HL-60 (cell line): ENCODE measurements around the gene VAMP4.

Source experiments
- DNase-seq, 2 experiments: peaks; one replicate each; pipeline ENCODE4 v3.0.0-alpha.2; 2010 to 2020; ENCODE audit warnings: low read depth in 1 of 2, low spot score in 1 of 2
- H3K27ac ChIP-seq: fragments of 250-450 bp; sonication (Bioruptor Pico); replicated peaks from 2 replicates; pipeline ENCODE4 v1.5.1; 2020; ENCODE audit warnings: mild to moderate bottlenecking, moderate library complexity
- H3K27me3 ChIP-seq: fragments of 250-450 bp; sonication (Bioruptor Pico); 2 replicates; pipeline ENCODE4 v1.5.1; 2021; ENCODE audit warnings: mild to moderate bottlenecking, moderate library complexity; ENCODE audit not compliant: insufficient read depth, poor library complexity, severe bottlenecking
- H3K4me3 ChIP-seq: replicated peaks from 2 replicates; pipeline ENCODE4 v1.5.1; 2011; ENCODE audit warnings: mild to moderate bottlenecking, control low read depth, low read length; ENCODE audit not compliant: insufficient read depth
- GABPA ChIP-seq: IDR thresholded peaks from 2 replicates; pipeline ENCODE4 v1.6.1; 2012; ENCODE audit warnings: low read depth
- POLR2AphosphoS5 ChIP-seq: IDR thresholded peaks from 2 replicates; pipeline ENCODE4 v1.6.1; 2012; ENCODE audit warnings: low read depth
- SPI1 ChIP-seq: IDR thresholded peaks from 2 replicates; pipeline ENCODE4 v1.6.1; 2012; ENCODE audit warnings: low read depth, mild to moderate bottlenecking, borderline replicate concordance
- long read RNA-seq: library from polyadenylated mRNA; unstranded; transcript quantifications from one replicate; pipeline ENCODE4 v2.0.0, GENCODE V29; 2020
- TF ChIP-seq, protein P1 (sequence below): IDR thresholded peaks from 2 replicates; pipeline ENCODE4 v1.6.1; 2012; ENCODE audit warnings: low read depth; ENCODE audit not compliant: insufficient replicate concordance
- TF ChIP-seq, protein P2 (sequence below): IDR thresholded peaks from one replicate; pipeline ENCODE4 v1.5.1; 2011; ENCODE audit warnings: low read length, control low read depth, inconsistent platforms; ENCODE audit not compliant: insufficient read depth

Gene VAMP4, protein sequence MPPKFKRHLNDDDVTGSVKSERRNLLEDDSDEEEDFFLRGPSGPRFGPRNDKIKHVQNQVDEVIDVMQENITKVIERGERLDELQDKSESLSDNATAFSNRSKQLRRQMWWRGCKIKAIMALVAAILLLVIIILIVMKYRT
- long read RNA-seq, full-length matches to known transcripts: 37 of 63 reads
- long read RNA-seq, partial matches to known transcripts: 5 of 63 reads
- long read RNA-seq, other reads (novel, unspliced or antisense): 21 of 63 reads

DNA sequence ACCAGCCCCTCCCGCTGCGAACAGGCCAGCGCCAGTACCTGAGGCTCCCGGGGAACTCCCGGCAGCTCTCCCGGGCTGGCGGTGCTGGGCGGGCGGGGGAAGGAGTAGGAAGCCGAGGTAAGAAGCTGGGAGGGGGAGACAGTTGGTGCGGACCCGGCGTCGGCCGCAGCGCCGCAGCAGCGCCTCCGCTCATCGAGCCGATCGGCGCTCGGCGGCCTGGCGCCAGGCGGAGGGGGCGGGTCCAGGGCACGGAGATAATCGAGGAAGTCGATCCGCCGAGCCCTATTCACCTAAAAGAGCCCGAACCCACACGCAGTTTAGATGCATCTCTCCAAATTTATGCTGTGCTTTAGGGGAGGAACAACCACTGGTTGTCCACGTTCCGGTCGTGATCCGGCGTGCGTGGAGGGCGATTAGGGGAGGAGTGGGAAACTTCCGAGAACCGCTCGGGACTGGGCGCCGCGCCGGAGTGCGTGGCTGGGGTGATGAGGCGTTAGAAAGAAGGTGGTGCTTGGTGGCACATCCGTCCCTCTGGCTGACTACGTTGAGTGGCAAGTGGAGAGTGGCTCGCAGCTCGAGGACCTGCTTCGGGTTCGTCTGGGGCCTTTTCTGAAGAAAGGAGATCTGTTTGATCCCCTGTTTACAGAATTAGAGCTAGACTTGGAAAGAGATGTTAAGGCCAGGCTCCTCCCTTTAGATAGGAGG lies at the start of gene VAMP4:
VAMP4 (minus strand) TSS at position 194 of the 705 bp plus-strand sequence. CDS start 3,651 bp downstream, outside the sequence.
- Histone ChIP-seq H3K27ac (peak within 1 kb of the TSS; percentile 89), H3K27me3 (no peaks in the 10 kb centered on the region), H3K4me3 (peak within 1 kb of the TSS; percentile 97)
- TF ChIP-seq SPI1 (0 out of 2 replicates have a peak, but pooled peaks have one; percentile 13), POLR2AphosphoS5 (peak; percentile 80), GABPA (no peak)
- TF ChIP-seq, protein P1, sequence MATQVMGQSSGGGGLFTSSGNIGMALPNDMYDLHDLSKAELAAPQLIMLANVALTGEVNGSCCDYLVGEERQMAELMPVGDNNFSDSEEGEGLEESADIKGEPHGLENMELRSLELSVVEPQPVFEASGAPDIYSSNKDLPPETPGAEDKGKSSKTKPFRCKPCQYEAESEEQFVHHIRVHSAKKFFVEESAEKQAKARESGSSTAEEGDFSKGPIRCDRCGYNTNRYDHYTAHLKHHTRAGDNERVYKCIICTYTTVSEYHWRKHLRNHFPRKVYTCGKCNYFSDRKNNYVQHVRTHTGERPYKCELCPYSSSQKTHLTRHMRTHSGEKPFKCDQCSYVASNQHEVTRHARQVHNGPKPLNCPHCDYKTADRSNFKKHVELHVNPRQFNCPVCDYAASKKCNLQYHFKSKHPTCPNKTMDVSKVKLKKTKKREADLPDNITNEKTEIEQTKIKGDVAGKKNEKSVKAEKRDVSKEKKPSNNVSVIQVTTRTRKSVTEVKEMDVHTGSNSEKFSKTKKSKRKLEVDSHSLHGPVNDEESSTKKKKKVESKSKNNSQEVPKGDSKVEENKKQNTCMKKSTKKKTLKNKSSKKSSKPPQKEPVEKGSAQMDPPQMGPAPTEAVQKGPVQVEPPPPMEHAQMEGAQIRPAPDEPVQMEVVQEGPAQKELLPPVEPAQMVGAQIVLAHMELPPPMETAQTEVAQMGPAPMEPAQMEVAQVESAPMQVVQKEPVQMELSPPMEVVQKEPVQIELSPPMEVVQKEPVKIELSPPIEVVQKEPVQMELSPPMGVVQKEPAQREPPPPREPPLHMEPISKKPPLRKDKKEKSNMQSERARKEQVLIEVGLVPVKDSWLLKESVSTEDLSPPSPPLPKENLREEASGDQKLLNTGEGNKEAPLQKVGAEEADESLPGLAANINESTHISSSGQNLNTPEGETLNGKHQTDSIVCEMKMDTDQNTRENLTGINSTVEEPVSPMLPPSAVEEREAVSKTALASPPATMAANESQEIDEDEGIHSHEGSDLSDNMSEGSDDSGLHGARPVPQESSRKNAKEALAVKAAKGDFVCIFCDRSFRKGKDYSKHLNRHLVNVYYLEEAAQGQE: no peak
- TF ChIP-seq, protein P2, sequence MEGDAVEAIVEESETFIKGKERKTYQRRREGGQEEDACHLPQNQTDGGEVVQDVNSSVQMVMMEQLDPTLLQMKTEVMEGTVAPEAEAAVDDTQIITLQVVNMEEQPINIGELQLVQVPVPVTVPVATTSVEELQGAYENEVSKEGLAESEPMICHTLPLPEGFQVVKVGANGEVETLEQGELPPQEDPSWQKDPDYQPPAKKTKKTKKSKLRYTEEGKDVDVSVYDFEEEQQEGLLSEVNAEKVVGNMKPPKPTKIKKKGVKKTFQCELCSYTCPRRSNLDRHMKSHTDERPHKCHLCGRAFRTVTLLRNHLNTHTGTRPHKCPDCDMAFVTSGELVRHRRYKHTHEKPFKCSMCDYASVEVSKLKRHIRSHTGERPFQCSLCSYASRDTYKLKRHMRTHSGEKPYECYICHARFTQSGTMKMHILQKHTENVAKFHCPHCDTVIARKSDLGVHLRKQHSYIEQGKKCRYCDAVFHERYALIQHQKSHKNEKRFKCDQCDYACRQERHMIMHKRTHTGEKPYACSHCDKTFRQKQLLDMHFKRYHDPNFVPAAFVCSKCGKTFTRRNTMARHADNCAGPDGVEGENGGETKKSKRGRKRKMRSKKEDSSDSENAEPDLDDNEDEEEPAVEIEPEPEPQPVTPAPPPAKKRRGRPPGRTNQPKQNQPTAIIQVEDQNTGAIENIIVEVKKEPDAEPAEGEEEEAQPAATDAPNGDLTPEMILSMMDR: no peak
- DNase-seq: peak; percentile 50 to 86

DNA sequence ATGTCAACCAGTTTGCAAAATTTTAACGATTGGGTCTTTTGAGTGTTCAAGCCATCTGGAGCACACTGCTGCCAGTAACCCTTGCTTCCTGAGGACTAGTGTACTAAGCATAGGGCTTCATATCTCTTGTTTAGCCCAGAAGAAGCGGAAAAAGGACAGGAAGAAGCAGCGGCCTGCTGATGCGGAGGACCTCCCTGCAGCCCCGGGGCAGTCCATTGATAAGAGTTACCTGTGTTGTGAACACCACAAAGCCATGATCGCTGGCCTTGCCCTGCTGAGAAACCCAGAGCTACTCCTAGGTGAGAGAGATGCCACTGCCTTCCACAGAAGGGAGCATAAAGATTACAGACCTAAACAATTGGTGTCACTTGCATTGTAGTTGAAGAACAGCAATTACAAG lies 48.5 kb upstream of the VAMP4 start:
- TF ChIP-seq POLR2AphosphoS5 (no peak), SPI1 (no peak), GABPA (no peak)
- TF ChIP-seq, protein P1: no peak
- TF ChIP-seq, protein P2: no peak
- H3K27me3 ChIP-seq: no peaks in the 10 kb centered on the region
- H3K4me3 ChIP-seq: no peak overlapping the region
- DNase-seq: no peak
- H3K27ac ChIP-seq: no peak overlapping the region

DNA sequence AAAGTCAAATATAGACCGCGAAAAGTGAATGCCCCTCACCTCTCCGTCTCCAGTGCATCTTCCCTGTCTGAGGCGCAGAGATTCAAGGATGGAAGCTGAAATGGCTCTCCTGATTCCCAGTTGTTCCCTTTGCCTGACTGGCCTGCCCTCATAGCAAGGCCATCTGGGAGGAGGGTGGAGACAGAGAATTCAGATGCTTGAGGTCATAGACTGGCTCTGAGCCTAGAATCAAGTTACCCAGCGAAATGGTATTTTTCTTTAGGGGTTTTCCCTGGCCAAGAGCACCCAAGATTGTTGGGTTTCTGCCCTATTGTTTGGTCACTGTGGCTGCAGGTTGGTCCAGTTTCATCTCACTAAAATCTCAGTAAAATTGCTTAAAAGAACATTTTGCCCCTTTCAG lies 46.8 kb upstream of the VAMP4 start:
- Histone ChIP-seq H3K27ac (no peak overlapping the region), H3K27me3 (no peaks in the 10 kb centered on the region), H3K4me3 (no peak overlapping the region)
- DNase-seq: no peak
- TF ChIP-seq, protein P2: no peak
- TF ChIP-seq, protein P1: no peak
- no peak for TF ChIP-seq SPI1
- no peak for TF ChIP-seq GABPA
- TF ChIP-seq POLR2AphosphoS5: no peak
